ENCODE results near the gene FFAR3.

GRCh38 chr19:35331551-35332214 is 26.6 kb upstream of the FFAR3 start:
- TF ChIP-seq, protein P1, sequence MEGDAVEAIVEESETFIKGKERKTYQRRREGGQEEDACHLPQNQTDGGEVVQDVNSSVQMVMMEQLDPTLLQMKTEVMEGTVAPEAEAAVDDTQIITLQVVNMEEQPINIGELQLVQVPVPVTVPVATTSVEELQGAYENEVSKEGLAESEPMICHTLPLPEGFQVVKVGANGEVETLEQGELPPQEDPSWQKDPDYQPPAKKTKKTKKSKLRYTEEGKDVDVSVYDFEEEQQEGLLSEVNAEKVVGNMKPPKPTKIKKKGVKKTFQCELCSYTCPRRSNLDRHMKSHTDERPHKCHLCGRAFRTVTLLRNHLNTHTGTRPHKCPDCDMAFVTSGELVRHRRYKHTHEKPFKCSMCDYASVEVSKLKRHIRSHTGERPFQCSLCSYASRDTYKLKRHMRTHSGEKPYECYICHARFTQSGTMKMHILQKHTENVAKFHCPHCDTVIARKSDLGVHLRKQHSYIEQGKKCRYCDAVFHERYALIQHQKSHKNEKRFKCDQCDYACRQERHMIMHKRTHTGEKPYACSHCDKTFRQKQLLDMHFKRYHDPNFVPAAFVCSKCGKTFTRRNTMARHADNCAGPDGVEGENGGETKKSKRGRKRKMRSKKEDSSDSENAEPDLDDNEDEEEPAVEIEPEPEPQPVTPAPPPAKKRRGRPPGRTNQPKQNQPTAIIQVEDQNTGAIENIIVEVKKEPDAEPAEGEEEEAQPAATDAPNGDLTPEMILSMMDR (IDR thresholded peaks at IDR 0.05) = no peak
- no peak for TF ChIP-seq ZFX (IDR thresholded peaks at IDR 0.05; ENCODE audit: borderline replicate concordance)
